Upper lobe of right lung (tissue), 1 donor: Measurements from ENCODE around the gene TNN. TPM values are rescaled to one million over a fixed set of nuclear protein-coding genes. Genes with fewer than 3 reads are reported as not detected.
A peak's percentile ranks its signal among the peaks of the same experiment; 100 is the strongest.

Experiments used
- ATAC-seq: fragments of 200-7000 bp; cut with Tn5 transposase; one replicate; pipeline ENCODE4 v1.9.1; 2020; ENCODE audit warnings: mild to moderate bottlenecking, moderate library complexity
- DNase-seq: peaks from one replicate; pipeline ENCODE4 v3.0.0-alpha.2; 2020
- H3K27ac ChIP-seq: fragments of 200-600 bp; one replicate; pipeline ENCODE4 v1.8.0; 2022
- H3K27me3 ChIP-seq: fragments of 200-600 bp; one replicate; pipeline ENCODE4 v1.8.0; 2022; ENCODE audit warnings: mild to moderate bottlenecking
- H3K36me3 ChIP-seq: fragments of 200-600 bp; one replicate; pipeline ENCODE4 v1.8.0; 2022
- H3K4me1 ChIP-seq: fragments of 200-600 bp; one replicate; pipeline ENCODE4 v1.8.0; 2022
- H3K4me3 ChIP-seq: fragments of 200-600 bp; one replicate; pipeline ENCODE4 v1.8.0; 2022; ENCODE audit warnings: mild to moderate bottlenecking
- H3K9me3 ChIP-seq: fragments of 200-600 bp; one replicate; pipeline ENCODE4 v1.8.0; 2022
- intact Hi-C: fragments of 100-400 bp; cut with DNase I; formaldehyde crosslinking; loops from one replicate; pipeline ENCODE4 v1.11.0; 2022
- total RNA-seq: library from RNA; stranded (reverse); fragmentation: NEBNext Ultra II Directional; extraction: Animal tissue kit (Norgen Biotek cat#: 25700); gene quantifications from one replicate; pipeline ENCODE4 v1.2.1, GENCODE V29; 2021
- TF ChIP-seq, protein P1 (sequence below): fragments of 200-600 bp; IDR thresholded peaks from one replicate; pipeline ENCODE4 v1.8.0; 2022; ENCODE audit warnings: antibody characterized with exemption
- donor health status: DM: no; HTN: yes; CAD: no; lungs with severe emphysema.

TNN gene
- total RNA-seq, 1 donor from 2014 or later: not detected

DNA sequence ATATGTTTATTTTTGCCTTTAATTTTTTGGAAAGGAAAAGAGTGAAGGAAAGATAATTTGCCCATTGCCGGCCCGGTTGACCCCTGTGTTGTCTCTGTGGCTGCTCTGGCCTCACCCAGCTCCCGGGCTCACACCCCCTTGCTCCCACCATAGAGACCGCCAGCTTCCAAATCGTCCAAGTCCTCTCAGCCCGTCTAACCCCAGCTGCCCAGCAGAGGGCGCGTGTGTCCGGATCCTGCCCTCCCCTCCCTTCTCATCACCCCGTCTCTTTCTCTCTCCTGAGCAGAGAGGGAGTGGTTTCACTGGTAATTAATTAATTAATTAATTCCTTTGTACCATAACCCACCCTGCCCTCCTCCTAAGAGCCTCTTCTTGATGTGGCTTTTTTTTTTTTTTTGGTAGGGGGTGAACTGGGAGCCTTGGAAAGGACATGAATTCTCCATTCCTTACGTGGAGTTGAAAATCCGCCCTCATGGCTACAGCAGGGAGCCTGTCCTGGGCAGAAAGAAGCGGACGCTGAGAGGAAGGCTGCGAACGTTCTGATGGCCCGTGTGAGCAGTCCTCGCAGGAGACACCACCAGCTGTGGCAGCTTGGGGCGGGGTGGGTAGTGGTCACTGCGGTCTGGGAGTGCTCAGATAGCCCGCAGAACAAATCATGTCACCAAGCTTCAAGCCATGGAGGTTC, 79.0 kb downstream of the TNN start:
- no peaks in the 10 kb centered on the region for H3K9me3 ChIP-seq
- H3K27ac ChIP-seq: no peak overlapping the region
- no peaks in the 10 kb centered on the region for H3K36me3 ChIP-seq
- intact Hi-C loops: no loop called here
- no peak overlapping the region for H3K4me3 ChIP-seq
- H3K4me1 ChIP-seq: no peaks in the 10 kb centered on the region
- no peaks in the 10 kb centered on the region for H3K27me3 ChIP-seq
- TF ChIP-seq, protein P1, sequence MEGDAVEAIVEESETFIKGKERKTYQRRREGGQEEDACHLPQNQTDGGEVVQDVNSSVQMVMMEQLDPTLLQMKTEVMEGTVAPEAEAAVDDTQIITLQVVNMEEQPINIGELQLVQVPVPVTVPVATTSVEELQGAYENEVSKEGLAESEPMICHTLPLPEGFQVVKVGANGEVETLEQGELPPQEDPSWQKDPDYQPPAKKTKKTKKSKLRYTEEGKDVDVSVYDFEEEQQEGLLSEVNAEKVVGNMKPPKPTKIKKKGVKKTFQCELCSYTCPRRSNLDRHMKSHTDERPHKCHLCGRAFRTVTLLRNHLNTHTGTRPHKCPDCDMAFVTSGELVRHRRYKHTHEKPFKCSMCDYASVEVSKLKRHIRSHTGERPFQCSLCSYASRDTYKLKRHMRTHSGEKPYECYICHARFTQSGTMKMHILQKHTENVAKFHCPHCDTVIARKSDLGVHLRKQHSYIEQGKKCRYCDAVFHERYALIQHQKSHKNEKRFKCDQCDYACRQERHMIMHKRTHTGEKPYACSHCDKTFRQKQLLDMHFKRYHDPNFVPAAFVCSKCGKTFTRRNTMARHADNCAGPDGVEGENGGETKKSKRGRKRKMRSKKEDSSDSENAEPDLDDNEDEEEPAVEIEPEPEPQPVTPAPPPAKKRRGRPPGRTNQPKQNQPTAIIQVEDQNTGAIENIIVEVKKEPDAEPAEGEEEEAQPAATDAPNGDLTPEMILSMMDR: peak; percentile 81
- ATAC-seq: peak; percentile 94
- DNase-seq: peak; percentile 82

DNA sequence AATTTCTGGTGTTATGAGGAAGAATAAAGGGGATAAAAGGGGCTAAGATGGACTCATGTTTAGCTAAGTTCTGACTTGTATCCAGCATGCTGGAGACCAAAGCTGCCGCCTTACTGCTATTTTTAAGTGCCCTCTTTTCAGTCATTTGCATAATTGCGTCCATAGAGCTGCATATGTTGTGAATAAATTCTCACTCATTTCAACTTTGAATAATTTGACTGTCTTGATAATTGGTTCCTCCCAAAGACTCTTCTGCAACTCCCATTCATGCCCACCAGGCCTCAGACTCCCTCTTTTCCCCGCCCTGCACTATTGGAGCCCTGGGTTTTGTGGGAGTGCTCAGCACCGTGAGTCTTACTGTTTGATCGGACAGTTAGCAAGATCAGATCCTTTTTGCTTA, 79.9 kb downstream of the TNN start:
- Histone ChIP-seq H3K36me3 (no peaks in the 10 kb centered on the region), H3K4me1 (peaks cover 4% of the 10 kb centered on the region), H3K4me3 (no peak overlapping the region), H3K27me3 (no peaks in the 10 kb centered on the region), H3K27ac (no peak overlapping the region), H3K9me3 (no peaks in the 10 kb centered on the region)
- intact Hi-C loops: no loop called here
- TF ChIP-seq, protein P1: no peak
- no peak for ATAC-seq
- DNase-seq: no peak

DNA sequence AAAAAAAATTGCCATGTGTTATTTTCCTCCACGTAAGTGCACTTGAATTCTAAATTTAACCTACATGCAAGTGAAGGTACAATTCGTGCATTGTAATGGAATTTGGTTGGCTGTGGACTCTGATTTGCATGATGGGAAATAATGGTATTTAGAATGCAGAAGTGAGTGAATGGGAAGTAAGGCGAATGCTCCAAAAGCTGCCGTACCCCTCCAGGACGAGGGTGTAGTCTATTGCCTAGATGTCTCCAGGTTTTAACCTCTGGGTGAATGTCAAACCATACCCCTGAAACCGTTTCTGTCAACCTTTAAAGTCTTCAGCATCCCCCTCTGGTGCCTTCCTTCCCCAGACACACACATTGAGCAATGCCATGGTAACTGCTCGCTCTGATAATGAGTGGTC, 80.4 kb downstream of the TNN start:
- Histone ChIP-seq H3K4me3 (no peak overlapping the region), H3K27me3 (no peaks in the 10 kb centered on the region), H3K27ac (no peak overlapping the region), H3K9me3 (no peaks in the 10 kb centered on the region), H3K4me1 (peaks cover 4% of the 10 kb centered on the region), H3K36me3 (no peaks in the 10 kb centered on the region)
- no peak for DNase-seq
- TF ChIP-seq, protein P1: no peak
- intact Hi-C loops: no loop called here
- no peak for ATAC-seq

DNA sequence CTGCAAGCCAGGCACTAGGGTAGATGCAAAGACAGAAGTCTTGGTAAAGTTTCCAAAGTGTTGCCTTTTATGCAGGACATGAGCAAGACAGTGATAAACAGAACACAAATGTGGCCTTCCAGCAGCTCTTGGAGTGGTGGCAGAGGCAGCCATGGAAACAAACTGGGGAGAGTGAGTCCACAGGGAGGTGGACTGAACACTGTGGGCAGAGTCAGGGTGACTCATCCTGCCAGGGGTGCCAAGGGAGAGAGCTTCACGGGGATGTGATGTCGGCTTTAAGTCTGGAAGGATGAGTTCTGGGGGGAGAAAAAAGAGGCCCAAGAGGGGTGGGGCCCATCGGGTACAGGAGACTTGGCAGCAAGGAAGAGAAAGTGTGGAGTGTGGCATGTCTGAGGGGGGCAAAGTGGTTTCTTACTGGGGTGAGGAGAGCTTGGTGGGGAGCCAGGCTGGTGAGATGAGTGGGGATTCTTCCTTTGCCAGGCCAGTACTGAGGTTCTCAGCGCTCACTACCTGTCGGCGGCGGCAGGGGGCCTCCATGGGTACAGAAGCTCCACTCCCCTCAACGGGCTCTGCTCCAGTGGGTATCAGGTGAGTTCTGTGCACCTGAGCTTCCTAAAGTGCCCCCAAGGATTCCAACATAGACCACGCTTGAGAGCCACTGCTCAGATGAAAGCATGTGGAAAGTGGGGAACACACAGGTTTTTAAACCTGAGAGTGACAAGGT, 83.1 kb downstream of the TNN start:
- Histone ChIP-seq H3K27me3 (peaks cover 4% of the 10 kb centered on the region), H3K36me3 (no peaks in the 10 kb centered on the region), H3K4me3 (no peak overlapping the region), H3K9me3 (no peaks in the 10 kb centered on the region), H3K27ac (no peak overlapping the region), H3K4me1 (peaks cover 4% of the 10 kb centered on the region)
- TF ChIP-seq, protein P1: no peak
- intact Hi-C loops: loop anchor here (5.0 kb wide), 1 partner anchor 167 kb away; no protein-coding TSS in a partner anchor
- ATAC-seq (no peak), DNase-seq (no peak)

DNA sequence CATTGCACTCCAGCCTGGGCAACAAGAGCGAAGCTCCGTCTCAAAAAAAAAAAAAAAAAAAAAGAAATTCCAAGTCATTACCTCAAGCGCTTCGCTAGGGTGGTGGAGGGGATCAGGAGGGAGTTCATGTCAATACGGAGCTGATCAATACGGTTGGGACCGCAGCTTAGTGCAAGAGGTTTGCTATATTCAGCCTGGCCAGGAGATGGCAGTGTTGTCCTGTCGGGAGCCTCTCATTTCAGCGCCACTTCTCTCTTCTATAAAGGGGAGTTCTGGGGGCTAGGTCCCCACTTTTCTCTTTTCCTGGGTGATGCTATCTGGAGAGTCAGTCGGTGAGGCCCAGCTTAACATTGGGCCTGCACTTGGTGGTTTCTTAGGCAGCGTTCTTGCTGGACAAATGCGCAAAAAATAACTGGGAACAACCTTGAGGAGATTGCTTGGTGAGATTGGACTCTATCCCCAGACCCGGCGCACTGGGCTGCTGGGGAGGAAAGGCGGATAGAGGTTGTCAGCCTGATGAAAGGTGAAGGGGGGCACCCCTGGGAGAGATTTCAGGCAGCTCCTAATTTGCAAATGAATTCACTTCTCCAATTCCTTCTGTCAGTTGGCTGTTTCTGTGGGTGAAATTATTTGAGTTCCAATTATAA, 84.5 kb downstream of the TNN start:
- ATAC-seq: peak; percentile 83
- intact Hi-C loops: loop anchor here (5.0 kb wide), 1 partner anchor 165 kb away; no protein-coding TSS in a partner anchor

More for the DNA sequence above, 84.5 kb downstream of the TNN start:
- H3K9me3 ChIP-seq: no peaks in the 10 kb centered on the region
- H3K27ac ChIP-seq: no peak overlapping the region
- H3K36me3 ChIP-seq: no peaks in the 10 kb centered on the region
- peaks cover 4% of the 10 kb centered on the region for H3K27me3 ChIP-seq
- no peak for DNase-seq
- H3K4me1 ChIP-seq: peaks cover 4% of the 10 kb centered on the region
- H3K4me3 ChIP-seq: no peak overlapping the region
- TF ChIP-seq, protein P1: peak; percentile 92
